HG02759 (cell line): ENCODE results near the gene CDK6.

Experiments used
- ATAC-seq: cut with Tn5 transposase; IDR thresholded peaks from one replicate; pipeline ENCODE4 v1.9.1; 2021; ENCODE audit warnings: mild to moderate bottlenecking, moderate library complexity; ENCODE audit not compliant: unreplicated experiment

Gene CDK6

GRCh38 chr7:92631067-92631849 lies 205.1 kb downstream of the CDK6 start:
- peak; percentile 77 for ATAC-seq

GRCh38 chr7:92629779-92630178 lies 206.6 kb downstream of the CDK6 start:
- no peak for ATAC-seq

- no peak for ATAC-seq
Measured at GRCh38 chr7:92627956-92628355, 208.4 kb downstream of the CDK6 start.

GRCh38 chr7:92626281-92626809 lies 210.0 kb downstream of the CDK6 start:
- no peak for ATAC-seq

GRCh38 chr7:92625617-92626016 lies 210.8 kb downstream of the CDK6 start:
- ATAC-seq: no peak

- no peak for ATAC-seq
Measured at GRCh38 chr7:92624298-92624996, 211.9 kb downstream of the CDK6 start.

- ATAC-seq: no peak
Measured at GRCh38 chr7:92623544-92623943, 212.8 kb downstream of the CDK6 start.

GRCh38 chr7:92622685-92623084 lies 213.7 kb downstream of the CDK6 start:
- ATAC-seq: no peak

- peak; percentile 52 for ATAC-seq
Measured at GRCh38 chr7:92622030-92622429, 214.3 kb downstream of the CDK6 start.

GRCh38 chr7:92621561-92622023 lies 214.8 kb downstream of the CDK6 start:
- peak; percentile 71 for ATAC-seq

- ATAC-seq: peak; percentile 62
Measured at GRCh38 chr7:92621026-92621540, 215.3 kb downstream of the CDK6 start.

GRCh38 chr7:92615861-92616260 lies 220.5 kb downstream of the CDK6 start:
- ATAC-seq: no peak

- no peak for ATAC-seq
Measured at GRCh38 chr7:92614660-92615174, 221.7 kb downstream of the CDK6 start.

GRCh38 chr7:92613720-92614119 lies 222.7 kb downstream of the CDK6 start:
- no peak for ATAC-seq

- ATAC-seq: no peak
Measured at GRCh38 chr7:92613214-92613613, 223.2 kb downstream of the CDK6 start.

GRCh38 chr7:92612501-92612900 lies 223.9 kb downstream of the CDK6 start:
- ATAC-seq: no peak

- no peak for ATAC-seq
Measured at GRCh38 chr7:92611735-92612134, 224.6 kb downstream of the CDK6 start.

GRCh38 chr7:92609921-92610518 lies 226.4 kb downstream of the CDK6 start:
- ATAC-seq: no peak

- no peak for ATAC-seq
Measured at GRCh38 chr7:92608380-92609322, 227.7 kb downstream of the CDK6 start.

GRCh38 chr7:92606985-92607384 lies 229.4 kb downstream of the CDK6 start:
- no peak for ATAC-seq
